OCI-LY7 (cell line): ENCODE measurements around the gene PRELID2. TPM values are rescaled to one million over a fixed set of nuclear protein-coding genes. Genes with fewer than 3 reads are reported as not detected.
"Not testable (repeated sequence)": the region's sequence is repeated elsewhere in the genome, so short reads cannot be mapped to it uniquely, and the experiment has no call there.

Experiments used
- BruUV-seq: library from RNA; stranded (reverse); fragments of 400-500 nt; replicated peaks from 2 replicates; lab custom pipeline; 2021; lab: Mats Ljungman, UMichigan
- CTCF ChIA-PET: fragments of 300-600 bp; sonication (Branson Sonifier 250); formaldehyde crosslinking; loops from one replicate; lab custom pipeline; 2022; ENCODE audit warnings: antibody characterized with exemption; ENCODE audit not compliant: unreplicated experiment; lab: Charles Lee
- POLR2A ChIA-PET: fragments of 300-600 bp; sonication (Branson Sonifier 250); formaldehyde crosslinking; loops from one replicate; lab custom pipeline; 2022; ENCODE audit warnings: antibody characterized with exemption; lab: Charles Lee
- DNase-seq: peaks from one replicate; pipeline ENCODE4 v3.0.0-alpha.2; 2015; ENCODE audit warnings: low spot score
- H2AFZ ChIP-seq: fragments of 200-600 bp; sonication (generic), shearing (Covaris generic); 2 replicates; pipeline ENCODE4 v1.6.1; 2014; ENCODE audit warnings: mild to moderate bottlenecking, antibody characterized with exemption, low read length, moderate library complexity
- H3K27ac ChIP-seq: fragments of 200-600 bp; sonication (generic); 2 replicates; pipeline ENCODE4 v1.5.1; 2014; ENCODE audit warnings: mixed run types, low read depth, mild to moderate bottlenecking, moderate library complexity, low read length, inconsistent platforms; ENCODE audit not compliant: poor library complexity, severe bottlenecking
- H3K36me3 ChIP-seq: fragments of 200-600 bp; sonication (generic); 2 replicates; pipeline ENCODE4 v1.6.1; 2014; ENCODE audit warnings: mild to moderate bottlenecking, antibody characterized with exemption, low read length, moderate library complexity, mixed read lengths; ENCODE audit not compliant: insufficient read depth
- H3K4me1 ChIP-seq: fragments of 200-600 bp; sonication (generic); 2 replicates; pipeline ENCODE4 v1.5.1; 2014; ENCODE audit warnings: mild to moderate bottlenecking, low read length; ENCODE audit not compliant: insufficient read depth, poor library complexity, severe bottlenecking
- H3K4me2 ChIP-seq: fragments of 200-600 bp; sonication (generic); 2 replicates; pipeline ENCODE4 v1.6.1; 2014; ENCODE audit warnings: mild to moderate bottlenecking, low read length
- H3K4me3 ChIP-seq: fragments of 200-600 bp; sonication (generic); 2 replicates; pipeline ENCODE4 v1.5.1; 2014; ENCODE audit warnings: mild to moderate bottlenecking, low read depth, low read length; ENCODE audit not compliant: poor library complexity, severe bottlenecking
- H3K79me2 ChIP-seq: fragments of 200-600 bp; sonication (generic); 2 replicates; pipeline ENCODE4 v1.6.1; 2016; ENCODE audit warnings: low read depth, mild to moderate bottlenecking, low read length, moderate library complexity, mixed read lengths; ENCODE audit not compliant: insufficient read depth
- H3K9me2 ChIP-seq: fragments of 200-600 bp; sonication (generic); 2 replicates; pipeline ENCODE4 v1.6.1; 2016; ENCODE audit warnings: mild to moderate bottlenecking, low read length, mixed read lengths; ENCODE audit not compliant: insufficient read depth
- H3K9me3 ChIP-seq: fragments of 200-600 bp; sonication (generic); 2 replicates; pipeline ENCODE4 v1.6.1; 2014; ENCODE audit warnings: mild to moderate bottlenecking, mixed run types, low read length, mixed read lengths
- H4K20me1 ChIP-seq: fragments of 200-600 bp; sonication (generic); 2 replicates; pipeline ENCODE4 v1.6.1; 2014; ENCODE audit warnings: mild to moderate bottlenecking, antibody characterized with exemption, low read length, moderate library complexity, mixed read lengths; ENCODE audit not compliant: insufficient read depth
- EZH2phosphoT487 ChIP-seq: fragments of 200-600 bp; sonication (generic); IDR thresholded peaks from 2 replicates; pipeline ENCODE4 v1.6.1; 2018; ENCODE audit warnings: low read depth, borderline replicate concordance, mild to moderate bottlenecking, mixed run types, antibody characterized with exemption, low read length, moderate library complexity, mixed read lengths
- intact Hi-C: fragments of 100-400 bp; cut with micrococcal nuclease; formaldehyde crosslinking; loops from one replicate; pipeline ENCODE4 v1.10.0; 2022; ENCODE audit not compliant: unreplicated experiment
- total RNA-seq, 2 experiments: library from RNA; depleted of rRNA in 1 of 2; stranded (reverse); fragments of >200 nt in 1 of 2; shearing (Covaris generic) in 1 of 2; gene quantifications; 2 replicates each; pipeline ENCODE4 v1.2.3, GENCODE V29; 2014 to 2022
- TF ChIP-seq, protein P1 (sequence below): fragments of 200-600 bp; sonication (generic); conservative IDR thresholded peaks from 2 replicates; pipeline ENCODE4 v1.5.1; 2014; ENCODE audit warnings: mild to moderate bottlenecking, antibody characterized with exemption, low read length, moderate library complexity, mixed read lengths

PRELID2 gene
- total RNA-seq, 2 experiments from 2014 or later: 1.4 to 9.5 TPM

DNA sequence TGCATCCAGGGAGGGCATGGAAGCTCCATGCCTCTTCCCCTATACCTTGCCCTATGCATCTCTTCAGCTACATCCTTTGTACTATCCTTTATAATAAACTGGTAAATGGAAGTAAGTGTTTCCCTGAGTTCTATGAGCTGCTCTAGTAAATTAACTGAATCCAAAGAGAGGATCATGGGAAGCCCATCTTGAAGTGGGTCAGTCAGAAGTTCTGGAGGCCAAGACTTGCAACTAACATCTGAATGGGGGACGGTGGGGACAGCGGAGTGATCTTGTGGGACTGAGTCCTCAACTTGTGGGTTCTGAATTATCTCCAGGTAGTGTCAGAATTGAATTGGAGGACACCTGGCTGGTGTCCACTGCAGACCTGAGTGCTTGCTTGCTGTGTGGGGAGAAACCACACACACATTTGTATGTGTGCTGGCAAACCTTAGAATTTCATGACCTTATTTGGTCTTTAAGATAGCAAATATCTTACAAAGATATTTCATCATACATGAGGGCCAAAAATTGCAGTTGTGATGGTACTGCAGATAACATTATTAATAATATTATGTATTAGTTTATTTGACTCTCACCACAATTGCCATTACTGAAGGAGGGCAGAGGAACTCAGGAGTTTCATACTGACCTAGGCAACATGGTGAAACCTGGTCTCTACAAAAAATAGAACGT is 5.5 kb upstream of the PRELID2 start:
- Histone ChIP-seq H3K4me1 (no peaks in the 10 kb centered on the region), H3K9me3 (no peaks in the 10 kb centered on the region), H3K9me2 (no peaks in the 10 kb centered on the region), H3K4me3 (no peak overlapping the region), H4K20me1 (no peaks in the 10 kb centered on the region), H3K4me2 (no peak overlapping the region), H3K79me2 (no peaks in the 10 kb centered on the region), H3K36me3 (no peaks in the 10 kb centered on the region), H3K27ac (no peak overlapping the region), H2AFZ (no peak overlapping the region)
- POLR2A ChIA-PET: interaction anchor here (0.5 to 0.6 kb wide), 2 partner anchors 17 to 261 kb away, joined by 3 to 7 read pairs; no protein-coding TSS in a partner anchor
- intact Hi-C loops: no loop called here
- CTCF ChIA-PET: no interaction called here
- no TSS peak for BruUV-seq
- no peak for DNase-seq
- TF ChIP-seq, protein P1, sequence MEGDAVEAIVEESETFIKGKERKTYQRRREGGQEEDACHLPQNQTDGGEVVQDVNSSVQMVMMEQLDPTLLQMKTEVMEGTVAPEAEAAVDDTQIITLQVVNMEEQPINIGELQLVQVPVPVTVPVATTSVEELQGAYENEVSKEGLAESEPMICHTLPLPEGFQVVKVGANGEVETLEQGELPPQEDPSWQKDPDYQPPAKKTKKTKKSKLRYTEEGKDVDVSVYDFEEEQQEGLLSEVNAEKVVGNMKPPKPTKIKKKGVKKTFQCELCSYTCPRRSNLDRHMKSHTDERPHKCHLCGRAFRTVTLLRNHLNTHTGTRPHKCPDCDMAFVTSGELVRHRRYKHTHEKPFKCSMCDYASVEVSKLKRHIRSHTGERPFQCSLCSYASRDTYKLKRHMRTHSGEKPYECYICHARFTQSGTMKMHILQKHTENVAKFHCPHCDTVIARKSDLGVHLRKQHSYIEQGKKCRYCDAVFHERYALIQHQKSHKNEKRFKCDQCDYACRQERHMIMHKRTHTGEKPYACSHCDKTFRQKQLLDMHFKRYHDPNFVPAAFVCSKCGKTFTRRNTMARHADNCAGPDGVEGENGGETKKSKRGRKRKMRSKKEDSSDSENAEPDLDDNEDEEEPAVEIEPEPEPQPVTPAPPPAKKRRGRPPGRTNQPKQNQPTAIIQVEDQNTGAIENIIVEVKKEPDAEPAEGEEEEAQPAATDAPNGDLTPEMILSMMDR: no peak
- TF ChIP-seq EZH2phosphoT487: no peak

- ChIA-PET POLR2A (interaction anchor here (1.3 kb wide), 1 partner anchor 11 kb away, joined by 4 read pairs; no protein-coding TSS in a partner anchor), CTCF (no interaction called here)
- H3K27ac ChIP-seq: no peak overlapping the region
- H4K20me1 ChIP-seq: no peaks in the 10 kb centered on the region
- no peak overlapping the region for H3K4me2 ChIP-seq
- H3K4me1 ChIP-seq: no peaks in the 10 kb centered on the region
- intact Hi-C loops: no loop called here
- no peak for DNase-seq
- H3K79me2 ChIP-seq: no peaks in the 10 kb centered on the region
- BruUV-seq: no TSS peak
- H3K4me3 ChIP-seq: no peak overlapping the region
- TF ChIP-seq, protein P1: no peak
- no peak for TF ChIP-seq EZH2phosphoT487
- H3K9me2 ChIP-seq: no peaks in the 10 kb centered on the region
- H2AFZ ChIP-seq: no peak overlapping the region
- no peaks in the 10 kb centered on the region for H3K36me3 ChIP-seq
- no peaks in the 10 kb centered on the region for H3K9me3 ChIP-seq
Measured at GRCh38 chr5:145838276-145838675, 3.1 kb upstream of the PRELID2 start.

- H3K79me2 ChIP-seq, CTCF ChIA-PET, H3K9me2 ChIP-seq, H3K4me1 ChIP-seq, intact Hi-C loops, H3K4me3 ChIP-seq, DNase-seq, H3K36me3 ChIP-seq, H3K27ac ChIP-seq, H3K9me3 ChIP-seq, H2AFZ ChIP-seq, H4K20me1 ChIP-seq, BruUV-seq, H3K4me2 ChIP-seq: not testable (repeated sequence)
- POLR2A ChIA-PET: interaction anchor here (0.6 to 1.1 kb wide), 3 partner anchors 9 to 1954 kb away, joined by 3 to 7 read pairs (median 3); no protein-coding TSS in a partner anchor
Measured at GRCh38 chr5:145836241-145836640, 1.1 kb upstream of the PRELID2 start.
